KBM-7 (cell line): Measurements from ENCODE around the gene TAC4.
A peak's percentile ranks its signal among the peaks of the same experiment; 100 is the strongest.

Source experiments
- DNase-seq: peaks from one replicate; pipeline ENCODE4 v3.0.0-alpha.2; 2015
- in situ Hi-C: fragments of 300-500 bp; cut with MboI; formaldehyde crosslinking; loops from 2 replicates; pipeline ENCODE4 v1.14.3; 2020; ENCODE audit warnings: low sequenced_read_pairs, low pct_unique_long_range_greater_than_20kb, mixed read lengths

TAC4 gene

DNA sequence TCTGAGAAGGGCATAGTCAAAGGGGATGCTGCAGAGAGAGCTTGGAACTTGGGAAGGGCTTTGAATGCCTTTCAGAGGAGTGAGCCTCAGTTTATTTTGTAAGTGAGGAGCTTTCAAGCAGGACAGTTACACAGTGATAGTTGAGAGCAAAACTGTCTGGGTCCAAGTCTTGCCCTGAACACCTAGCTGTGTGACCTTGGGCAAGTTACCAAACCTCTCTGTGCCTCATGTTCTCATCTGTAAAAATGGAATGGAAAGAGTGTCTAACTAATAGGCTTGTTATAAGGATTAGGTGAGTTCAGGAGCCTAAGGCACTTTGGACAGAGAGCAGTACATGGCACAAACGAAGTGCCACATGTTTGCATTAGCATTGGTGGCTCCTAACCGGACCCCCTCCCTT lies 27.0 kb upstream of the TAC4 start:
- in situ Hi-C loops, result no loop called here

DNA sequence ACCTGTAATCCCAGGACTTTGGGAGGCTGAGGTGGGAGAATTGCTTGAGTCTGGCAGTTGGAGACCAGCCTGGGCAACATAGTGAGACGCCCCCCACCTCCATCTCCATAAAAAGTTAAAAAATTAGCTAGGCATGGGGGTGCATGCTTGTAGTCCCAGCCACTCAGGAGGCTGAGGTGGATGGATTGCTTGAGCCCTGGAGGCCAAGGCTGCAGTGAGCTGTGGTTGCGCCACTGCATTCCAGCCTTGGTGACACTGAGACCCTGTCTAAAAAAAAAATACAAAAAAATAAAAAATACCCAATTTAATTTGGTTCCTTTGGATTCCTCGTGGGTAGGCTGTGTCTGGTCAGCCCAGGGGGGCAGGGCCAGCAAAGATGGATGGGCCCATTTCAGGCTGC lies 26.1 kb upstream of the TAC4 start:
- in situ Hi-C loops, result no loop called here
- DNase-seq, result no peak

More for the DNA sequence above, 27.0 kb upstream of the TAC4 start:
- DNase-seq, result no peak

- in situ Hi-C loops, result no loop called here
- no peak for DNase-seq
Observed at GRCh38 chr17:49873466-49873865, 25.6 kb upstream of the TAC4 start.

- in situ Hi-C loops, result no loop called here
- no peak for DNase-seq
Observed at GRCh38 chr17:49872754-49873377, 25.0 kb upstream of the TAC4 start.

DNA sequence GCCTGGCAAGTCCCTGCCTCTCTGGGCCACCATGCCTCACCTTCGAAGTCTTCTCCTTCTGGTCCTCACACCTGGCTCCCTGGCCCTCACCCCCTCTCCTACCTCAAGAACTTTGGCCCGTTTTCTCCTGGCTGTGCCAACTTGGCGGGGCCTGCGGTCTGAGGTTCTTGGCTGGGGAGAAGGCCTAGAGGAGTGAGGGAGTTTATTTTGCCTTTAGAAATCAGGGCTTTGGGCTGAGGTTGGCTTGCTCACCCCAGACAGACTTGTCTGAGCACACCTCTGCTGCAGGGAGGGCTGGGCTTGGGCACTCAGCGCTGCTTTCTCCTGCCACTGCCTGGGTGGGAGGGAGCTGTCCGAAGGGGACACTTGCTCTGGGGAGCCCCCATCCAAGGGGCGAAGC lies 23.3 kb upstream of the TAC4 start:
- DNase-seq, result no peak
- in situ Hi-C loops, result no loop called here

DNA sequence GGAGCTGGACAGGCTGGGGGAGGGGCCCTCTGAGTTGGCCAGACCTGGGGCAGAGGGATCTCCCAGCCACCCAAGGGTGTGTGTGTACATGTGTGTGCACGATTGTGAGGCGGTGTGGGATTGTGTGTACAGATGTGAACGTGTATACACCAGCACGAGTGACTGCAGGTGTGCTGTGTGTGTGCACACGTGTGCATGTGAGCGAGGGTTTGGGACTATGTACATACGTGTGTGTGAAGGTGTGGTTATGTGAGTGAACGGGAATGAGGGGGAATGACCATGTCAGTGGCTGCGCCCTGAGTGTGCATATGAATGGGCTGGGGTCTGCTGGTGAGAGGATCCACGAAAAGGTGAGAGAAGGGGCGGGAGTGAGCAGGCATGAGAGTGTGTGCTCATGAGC lies 22.4 kb upstream of the TAC4 start:
- DNase-seq, result no peak
- in situ Hi-C loops, result no loop called here

DNA sequence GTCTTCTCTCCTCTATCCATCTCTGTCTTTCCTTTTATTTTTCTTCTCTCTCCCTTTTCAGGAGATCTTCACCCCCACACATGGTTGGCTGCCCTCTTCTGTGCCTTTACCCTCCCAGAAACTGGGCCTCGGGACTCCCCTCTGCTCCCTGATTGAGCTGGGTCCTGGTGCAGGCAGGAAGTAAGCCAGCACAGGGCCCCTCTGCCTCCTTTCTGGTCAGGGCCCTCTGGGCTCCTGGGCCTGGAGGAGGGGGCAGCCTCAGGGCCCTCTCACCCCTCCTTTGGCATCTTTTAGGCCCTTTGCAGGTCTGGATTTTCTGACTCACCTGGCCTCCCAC lies 21.1 kb upstream of the TAC4 start:
- no peak for DNase-seq
- in situ Hi-C loops, result loop anchor here (10.0 kb wide), 1 partner anchor 136 kb away; no protein-coding TSS in a partner anchor

DNA sequence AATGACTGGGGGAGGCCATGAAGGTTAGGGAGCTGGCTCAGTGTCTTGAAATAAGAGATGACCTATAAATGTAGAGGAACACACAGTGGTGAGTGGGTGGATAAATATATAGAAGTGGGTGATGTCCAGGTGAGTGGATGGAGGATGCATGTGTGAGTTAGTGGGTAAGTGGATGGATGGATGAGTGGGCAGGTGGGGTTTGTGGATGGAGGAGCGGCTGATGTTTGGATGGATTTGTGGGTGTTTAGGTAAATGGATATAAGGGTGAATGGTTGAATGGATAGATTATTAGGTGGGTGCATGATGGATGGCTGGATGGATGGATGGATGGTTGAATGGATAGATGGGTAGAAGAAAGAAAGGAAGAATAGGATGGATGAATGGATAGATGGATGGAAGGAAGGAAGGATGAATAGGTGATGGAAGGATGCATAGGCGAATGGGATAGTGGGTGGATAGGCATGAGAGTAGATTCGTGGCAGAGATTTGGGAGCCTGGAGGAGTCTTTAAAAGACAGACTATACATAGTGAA lies 19.1 kb upstream of the TAC4 start:
- in situ Hi-C loops, result loop anchor here (10.0 kb wide), 1 partner anchor 138 kb away; no protein-coding TSS in a partner anchor
- no peak for DNase-seq

DNA sequence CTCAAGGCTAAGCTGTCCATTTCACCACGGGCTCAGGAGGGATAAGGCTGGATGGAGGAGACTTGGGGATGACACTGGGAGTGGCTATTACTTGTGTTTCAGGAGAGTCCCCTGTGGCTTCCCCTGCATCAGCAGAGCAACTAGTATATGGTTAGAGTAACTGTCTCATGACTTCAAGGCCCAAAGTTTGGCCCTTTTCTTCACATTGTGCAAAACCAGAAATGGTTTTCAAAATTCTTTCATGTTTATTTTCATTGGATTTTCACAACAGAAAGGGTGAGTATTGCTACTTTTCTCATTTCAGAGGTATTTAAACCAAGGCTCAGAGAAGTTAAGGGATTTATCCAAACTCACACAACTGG lies 18.1 kb upstream of the TAC4 start:
- in situ Hi-C loops, result loop anchor here (10.0 kb wide), 1 partner anchor 139 kb away; no protein-coding TSS in a partner anchor
- no peak for DNase-seq

DNA sequence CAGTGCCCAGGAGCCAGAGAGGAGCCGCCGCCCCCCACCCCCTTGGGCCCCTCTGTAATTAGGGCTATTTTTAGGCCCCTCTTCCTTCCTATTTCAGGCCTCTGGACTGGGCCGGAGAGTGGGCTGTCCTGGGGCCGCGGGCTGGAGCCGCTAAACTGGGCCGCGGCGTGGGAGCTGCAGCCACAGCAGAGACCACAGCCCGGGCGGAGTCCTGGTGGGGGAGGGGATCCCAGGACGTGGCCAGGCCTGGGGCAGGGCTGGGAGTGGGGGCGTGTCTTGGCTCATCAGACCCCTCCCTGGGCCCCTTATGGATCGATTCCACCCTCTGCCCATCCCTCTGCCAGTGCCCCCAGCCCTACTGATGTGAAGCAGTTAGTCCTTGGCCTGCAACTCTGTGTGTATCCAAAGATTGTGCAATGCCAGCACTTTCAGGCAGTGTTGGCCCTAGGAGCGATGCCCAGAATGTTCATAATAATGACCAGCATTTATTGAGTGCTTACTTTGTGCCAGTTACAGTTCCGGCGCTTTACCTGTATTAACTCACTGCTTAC lies 15.0 kb upstream of the TAC4 start:
- no peak for DNase-seq
- in situ Hi-C loops, result loop anchor here (10.0 kb wide), 1 partner anchor 142 kb away; no protein-coding TSS in a partner anchor

GRCh38 chr17:49861150-49861884 lies 13.4 kb upstream of the TAC4 start:
- DNase-seq, result peak; percentile 68
- in situ Hi-C loops, result loop anchor here (10.0 kb wide), 1 partner anchor 143 kb away; no protein-coding TSS in a partner anchor

DNA sequence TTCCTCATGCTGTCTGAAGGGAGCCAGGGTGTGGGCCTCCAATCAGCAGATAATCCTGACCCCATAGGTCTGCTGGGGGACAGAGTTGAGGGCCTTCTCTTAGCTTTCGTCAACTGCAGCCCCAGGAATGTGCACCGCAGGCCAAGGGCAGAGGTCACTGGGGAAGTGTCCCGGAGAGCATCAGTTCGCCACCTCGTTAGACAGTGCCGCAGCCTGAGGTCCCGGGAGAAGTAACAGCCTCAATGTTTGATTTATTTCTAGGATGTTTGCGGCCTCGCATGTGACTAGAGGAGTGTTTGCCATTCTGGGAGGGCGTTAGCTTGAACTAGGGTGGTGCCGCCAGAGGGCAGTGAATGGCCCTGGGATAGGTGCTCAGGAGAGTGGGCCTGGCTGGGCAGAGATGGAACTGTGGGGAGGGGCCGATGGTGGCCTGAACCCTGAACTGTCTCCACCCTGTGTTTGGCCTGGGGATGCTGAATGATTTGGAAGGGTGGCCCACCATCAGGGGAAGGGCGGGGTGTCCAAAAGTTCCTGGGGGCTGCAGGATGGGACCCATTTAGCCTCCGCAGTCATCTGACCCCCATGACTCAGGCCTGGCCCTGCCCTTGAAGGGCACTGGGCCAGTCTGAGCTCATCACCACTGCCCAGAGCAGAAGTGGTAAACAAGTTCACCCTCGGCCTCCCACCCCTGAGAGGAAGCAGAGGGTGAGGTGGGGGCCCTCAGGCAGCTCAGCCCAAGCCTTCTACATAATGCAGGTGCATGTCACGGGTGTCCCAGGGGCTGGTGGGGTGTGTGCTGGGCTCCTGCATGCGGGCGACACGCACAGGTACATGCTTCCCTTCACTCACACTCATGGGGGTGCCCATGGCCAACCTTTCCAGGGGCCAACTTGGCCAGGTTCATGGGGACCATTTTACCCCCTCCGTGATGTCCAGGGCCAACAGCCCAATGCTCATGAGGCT lies 12.4 kb upstream of the TAC4 start:
- no peak for DNase-seq
- in situ Hi-C loops, result loop anchor here (10.0 kb wide), 1 partner anchor 145 kb away; no protein-coding TSS in a partner anchor

DNA sequence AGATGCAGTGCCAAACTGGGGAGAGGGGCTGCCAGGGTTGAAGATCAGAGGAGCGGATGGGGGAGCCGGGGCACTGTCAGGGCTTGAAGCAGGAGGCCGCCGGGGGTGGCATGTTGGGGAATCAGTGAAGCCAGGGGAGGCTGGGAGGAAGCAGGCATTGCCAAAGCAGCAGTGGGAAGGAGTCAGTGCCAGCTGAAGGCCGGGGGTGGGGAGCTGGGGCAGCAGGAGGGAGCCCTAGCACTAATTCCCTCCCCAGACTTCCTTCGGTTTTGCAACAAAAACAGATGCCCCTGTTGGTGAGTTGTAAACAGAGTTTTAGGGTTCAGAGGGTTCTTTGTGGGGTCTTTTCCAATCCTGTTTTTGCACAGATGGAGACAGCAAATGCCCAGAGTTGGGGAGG lies 10.9 kb upstream of the TAC4 start:
- DNase-seq, result no peak
- in situ Hi-C loops, result no loop called here

DNA sequence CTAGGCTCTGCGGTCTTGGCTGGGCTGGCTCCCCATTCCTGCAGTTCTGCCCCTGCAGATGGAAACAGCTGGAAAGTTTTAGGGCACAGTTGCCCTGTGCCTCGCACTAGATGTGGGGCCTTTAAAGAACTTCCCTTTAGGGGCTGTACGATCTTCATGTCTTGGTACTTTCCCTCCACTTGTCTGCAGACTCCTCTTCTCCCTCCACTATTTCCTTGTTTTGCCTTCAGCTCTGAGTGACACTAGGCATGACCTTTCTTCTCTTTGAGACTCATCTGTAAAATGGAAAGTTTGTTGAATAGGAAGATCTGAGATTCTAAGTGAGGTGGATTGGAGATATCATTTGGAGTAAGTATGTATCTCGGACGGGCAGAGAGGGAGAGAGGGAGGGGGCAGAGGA lies 6.3 kb upstream of the TAC4 start:
- in situ Hi-C loops, result no loop called here
- no peak for DNase-seq

DNA sequence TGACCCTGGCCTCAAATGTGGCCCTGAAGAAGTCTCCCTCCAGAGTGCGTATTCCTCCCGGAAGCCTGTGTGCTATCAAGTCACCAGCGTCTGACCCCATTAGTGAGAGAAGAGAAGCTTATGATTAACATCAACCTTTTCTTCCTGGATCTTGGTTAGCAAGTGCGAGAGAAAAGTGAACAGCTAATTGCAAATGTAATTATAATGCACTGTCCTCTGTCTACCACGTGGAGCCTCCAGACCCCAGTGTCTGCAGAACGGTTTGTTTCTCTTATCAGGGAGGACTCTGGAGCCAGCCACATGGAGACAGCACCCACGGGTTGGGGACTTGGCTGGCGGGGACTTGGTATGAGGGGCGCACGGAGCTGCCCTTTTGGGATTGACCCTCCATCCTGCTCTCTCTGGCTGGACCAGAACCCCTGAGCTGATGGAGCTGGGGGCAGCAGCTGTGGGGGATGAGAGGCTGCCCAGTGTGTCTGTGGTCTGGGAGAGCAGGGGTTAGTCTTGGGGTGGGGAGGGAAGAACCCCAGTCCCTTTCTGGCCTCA lies 5.7 kb upstream of the TAC4 start:
- DNase-seq, result no peak
- in situ Hi-C loops, result no loop called here

DNA sequence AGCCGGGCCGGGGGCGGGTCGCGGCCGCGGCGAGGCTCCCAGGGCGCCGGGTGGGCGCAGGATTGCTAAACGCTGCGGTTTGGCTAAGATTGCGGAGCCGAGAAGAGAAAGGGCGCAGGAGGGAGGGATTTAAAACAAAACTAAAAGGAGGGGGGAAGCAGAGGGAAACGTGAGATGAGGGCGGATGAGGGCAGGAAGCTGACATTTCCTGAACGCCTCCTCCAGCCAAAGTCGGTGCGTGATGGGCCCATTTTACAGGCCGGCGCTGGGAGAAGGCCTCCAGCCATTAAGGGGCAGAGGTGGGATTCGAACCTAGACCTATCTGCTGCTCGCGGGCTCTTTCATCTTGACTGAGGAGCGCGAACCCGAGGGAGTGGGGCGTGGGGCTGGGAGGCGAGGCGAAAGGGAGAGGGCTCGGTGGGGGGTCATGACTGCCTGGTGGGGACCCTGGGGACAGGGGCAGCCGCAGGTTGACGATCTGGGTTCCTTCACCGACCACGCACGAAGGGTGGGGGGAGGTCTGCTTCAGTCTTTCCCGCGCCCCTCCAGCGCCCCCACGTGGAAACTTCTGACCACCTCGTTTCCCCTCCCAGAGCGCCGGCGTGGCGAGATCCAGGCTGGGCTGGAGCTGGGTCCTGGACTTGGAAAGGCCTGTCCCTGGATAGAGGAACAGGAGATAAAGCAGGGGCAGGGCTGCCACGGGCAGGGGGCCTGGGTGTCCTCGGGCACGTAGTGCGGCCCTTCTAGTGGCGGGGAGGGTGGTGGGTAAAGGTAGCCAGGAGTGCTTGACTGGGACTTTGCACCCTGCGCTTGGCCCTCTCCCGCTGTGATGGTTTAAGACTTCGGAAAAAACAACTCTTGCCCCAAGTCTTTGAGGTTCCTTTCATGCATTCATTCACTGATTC lies 3.8 kb upstream of the TAC4 start:
- peak; percentile 83 for DNase-seq
- in situ Hi-C loops, result no loop called here

DNA sequence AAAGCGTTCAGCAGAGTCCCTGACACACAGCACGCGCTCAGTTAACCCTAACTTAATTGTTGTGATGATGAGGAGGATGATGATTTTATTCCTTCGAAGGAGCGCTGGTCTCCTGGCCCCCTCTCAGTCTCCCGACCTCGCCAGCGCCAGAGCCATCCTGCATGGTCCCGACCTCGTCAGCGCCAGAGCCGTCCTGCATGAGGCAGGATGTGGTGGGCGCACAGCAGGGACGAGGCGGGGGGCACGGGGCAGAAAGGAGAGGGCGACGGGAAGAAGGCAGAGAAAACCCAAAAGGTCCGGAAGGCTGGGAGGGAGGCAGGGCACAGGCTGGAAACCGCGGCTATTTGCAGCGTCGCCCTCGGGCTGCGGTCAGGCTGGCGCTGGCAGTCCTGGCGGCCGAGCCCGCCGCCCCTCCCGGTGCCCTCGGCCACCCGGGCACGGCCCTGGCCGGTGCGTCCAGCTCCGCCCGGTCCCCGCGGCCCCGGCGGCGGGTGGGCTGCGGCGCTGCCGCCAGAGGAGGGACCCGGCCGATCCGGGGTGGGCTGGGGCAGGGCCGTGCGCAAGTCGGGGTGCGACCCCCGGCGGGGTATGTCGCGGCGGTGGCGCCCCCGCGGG lies 3.0 kb upstream of the TAC4 start:
- in situ Hi-C loops, result no loop called here
- peak; percentile 41 for DNase-seq

DNA sequence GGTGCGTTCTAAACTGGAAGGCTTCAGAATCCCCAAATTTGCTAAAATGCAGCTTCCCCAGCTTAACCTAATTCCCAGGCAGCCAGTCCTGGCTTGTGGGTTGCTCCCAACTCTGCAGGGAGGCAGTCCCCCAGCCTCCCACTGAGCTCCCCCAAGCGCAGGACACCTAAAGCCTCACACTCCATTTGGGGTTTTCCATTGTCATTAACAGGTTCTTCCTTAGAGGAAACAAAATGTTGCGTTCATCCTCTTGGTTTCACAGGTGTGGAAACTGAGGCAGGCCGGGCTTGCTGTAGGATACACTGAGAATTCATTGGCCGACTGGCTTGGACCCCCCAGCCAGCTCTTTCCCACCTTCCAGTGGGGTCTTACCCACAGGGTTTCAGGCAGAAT lies 2.3 kb upstream of the TAC4 start:
- in situ Hi-C loops, result no loop called here

More for the DNA sequence above, 2.3 kb upstream of the TAC4 start:
- no peak for DNase-seq
